ENCODE measurements around the gene HMG20A. TPM values are rescaled to one million over a fixed set of nuclear protein-coding genes. Genes with fewer than 3 reads are reported as not detected.

HMG20A gene
- total and polyA plus RNA-seq, 10 of the 15 experiments (the other 5 are each of a cell fraction or from before 2014, with no cell fraction given) = 30.0 to 98.7 (median 46.8) TPM

- H3K27ac ChIP-seq (ENCODE audit: control insufficient read depth, insufficient read depth) = no peak overlapping the region
- no peak overlapping the region for H2AFZ ChIP-seq (ENCODE audit: control insufficient read depth, low read depth, low read length)
- ChIA-PET CTCF (interaction anchor here (1.3 kb wide), 1 partner anchor 340 kb away, joined by 3 read pairs; no protein-coding TSS in a partner anchor), POLR2A (no interaction called here), RAD21 (ENCODE audit: unreplicated experiment) (no interaction called here), SMC1A (ENCODE audit: uncharacterized antibody, unreplicated experiment) (interaction anchor here (1.6 kb wide), 1 partner anchor 341 kb away, joined by 4 read pairs; no protein-coding TSS in a partner anchor)
- BruUV-seq (replicated peaks) = no TSS peak
- WGBS (ENCODE audit: insufficient coverage, insufficient replicate concordance, low lambda C conversion rate, missing lambda C conversion rate) = 45% methylated on average over 13 of the region's 15 CpGs
- H3K9me3 ChIP-seq (replicated peaks; ENCODE audit: control insufficient read depth, insufficient read depth, low read length) = no peaks in the 10 kb centered on the region
- H4K20me1 ChIP-seq (ENCODE audit: control insufficient read depth, insufficient read depth) = no peaks in the 10 kb centered on the region
- ATAC-seq (no peak), DNase-seq (ENCODE audit: low read depth, low spot score) (no peak), FAIRE-seq (no peak)
- H3K36me3 ChIP-seq (ENCODE audit: control insufficient read depth in 2 of 2, insufficient read depth in 2 of 2, low read length in 1 of 2) = no peaks in the 10 kb centered on the region
- no peaks in the 10 kb centered on the region for H3K79me2 ChIP-seq (ENCODE audit: control insufficient read depth, insufficient read depth, low read length)
- H3K4me3 ChIP-seq = no peak overlapping the region
- H3K4me1 ChIP-seq (ENCODE audit: control insufficient read depth, insufficient read depth, low read length) = no peaks in the 10 kb centered on the region
- H3K4me2 ChIP-seq (ENCODE audit: control insufficient read depth, insufficient read depth) = no peak overlapping the region
- no peak overlapping the region for H3K9ac ChIP-seq (ENCODE audit: control insufficient read depth, insufficient read depth, low read length)
- H3K27me3 ChIP-seq (replicated peaks in 1 of 2; ENCODE audit: control insufficient read depth in 2 of 2, insufficient read depth in 2 of 2, low read length in 1 of 2) = no peaks in the 10 kb centered on the region; a peak in 1 of 4 replicates
- in situ Hi-C loops (cut with MboI) = no loop called here
- no peak for TF ChIP-seq FOXM1 (IDR thresholded peaks at IDR 0.05; ENCODE audit: low read depth, low read length)
- TF ChIP-seq EED (IDR thresholded peaks at IDR 0.05; ENCODE audit: low read depth) = no peak
- TF ChIP-seq GATAD2B (conservative IDR thresholded peaks at IDR 0.05; ENCODE audit: low read depth) = no peak
- no peak for TF ChIP-seq PKNOX1 (IDR thresholded peaks at IDR 0.05)
- TF ChIP-seq IRF3 (IDR thresholded peaks at IDR 0.05) = no peak
- TF ChIP-seq, protein P1, sequence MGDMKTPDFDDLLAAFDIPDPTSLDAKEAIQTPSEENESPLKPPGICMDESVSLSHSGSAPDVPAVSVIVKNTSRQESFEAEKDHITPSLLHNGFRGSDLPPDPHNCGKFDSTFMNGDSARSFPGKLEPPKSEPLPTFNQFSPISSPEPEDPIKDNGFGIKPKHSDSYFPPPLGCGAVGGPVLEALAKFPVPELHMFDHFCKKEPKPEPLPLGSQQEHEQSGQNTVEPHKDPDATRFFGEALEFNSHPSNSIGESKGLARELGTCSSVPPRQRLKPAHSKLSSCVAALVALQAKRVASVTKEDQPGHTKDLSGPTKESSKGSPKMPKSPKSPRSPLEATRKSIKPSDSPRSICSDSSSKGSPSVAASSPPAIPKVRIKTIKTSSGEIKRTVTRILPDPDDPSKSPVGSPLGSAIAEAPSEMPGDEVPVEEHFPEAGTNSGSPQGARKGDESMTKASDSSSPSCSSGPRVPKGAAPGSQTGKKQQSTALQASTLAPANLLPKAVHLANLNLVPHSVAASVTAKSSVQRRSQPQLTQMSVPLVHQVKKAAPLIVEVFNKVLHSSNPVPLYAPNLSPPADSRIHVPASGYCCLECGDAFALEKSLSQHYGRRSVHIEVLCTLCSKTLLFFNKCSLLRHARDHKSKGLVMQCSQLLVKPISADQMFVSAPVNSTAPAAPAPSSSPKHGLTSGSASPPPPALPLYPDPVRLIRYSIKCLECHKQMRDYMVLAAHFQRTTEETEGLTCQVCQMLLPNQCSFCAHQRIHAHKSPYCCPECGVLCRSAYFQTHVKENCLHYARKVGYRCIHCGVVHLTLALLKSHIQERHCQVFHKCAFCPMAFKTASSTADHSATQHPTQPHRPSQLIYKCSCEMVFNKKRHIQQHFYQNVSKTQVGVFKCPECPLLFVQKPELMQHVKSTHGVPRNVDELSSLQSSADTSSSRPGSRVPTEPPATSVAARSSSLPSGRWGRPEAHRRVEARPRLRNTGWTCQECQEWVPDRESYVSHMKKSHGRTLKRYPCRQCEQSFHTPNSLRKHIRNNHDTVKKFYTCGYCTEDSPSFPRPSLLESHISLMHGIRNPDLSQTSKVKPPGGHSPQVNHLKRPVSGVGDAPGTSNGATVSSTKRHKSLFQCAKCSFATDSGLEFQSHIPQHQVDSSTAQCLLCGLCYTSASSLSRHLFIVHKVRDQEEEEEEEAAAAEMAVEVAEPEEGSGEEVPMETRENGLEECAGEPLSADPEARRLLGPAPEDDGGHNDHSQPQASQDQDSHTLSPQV (IDR thresholded peaks at IDR 0.05) = no peak
- TF ChIP-seq ZZZ3 (IDR thresholded peaks at IDR 0.05; ENCODE audit: control insufficient read depth, insufficient read length, low read depth) = no peak
- no peak for TF ChIP-seq LARP7 (IDR thresholded peaks at IDR 0.05)
- TF ChIP-seq SMAD1 (IDR thresholded peaks at IDR 0.05; ENCODE audit: low read depth, partially characterized antibody) = no peak
- TF ChIP-seq MTA3 (IDR thresholded peaks at IDR 0.05; ENCODE audit: borderline replicate concordance, low read length) = no peak
- no peak for TF ChIP-seq SIX5 (IDR thresholded peaks at IDR 0.05; ENCODE audit: low read depth, low read length, severe bottlenecking)
- no peak for TF ChIP-seq E2F8 (IDR thresholded peaks at IDR 0.05; ENCODE audit: low read depth, partially characterized antibody)
- no peak for TF ChIP-seq NFIC (IDR thresholded peaks at IDR 0.05; ENCODE audit: low read depth, low read length)
- intact Hi-C loops (cut with micrococcal nuclease; ENCODE audit: unreplicated experiment) = no loop called here
Measured at GRCh38 chr15:77527164-77527778, 106.6 kb downstream of the HMG20A start.
